OCI-LY1 (cell line): ENCODE results near the gene ZBTB17.

Experiments used
- EZH2 ChIP-seq: fragments of 200-600 bp; sonication (generic), shearing (Covaris generic); IDR thresholded peaks from 2 replicates; pipeline ENCODE4 v1.8.0; 2017; ENCODE audit warnings: borderline replicate concordance, mixed run types, mild to moderate bottlenecking, antibody characterized with exemption, low read length, moderate library complexity, mixed read lengths
- TF ChIP-seq, protein P1 (sequence below): fragments of 200-600 bp; sonication (generic), shearing (Covaris generic); IDR thresholded peaks from 2 replicates; pipeline ENCODE4 v1.5.1; 2017; ENCODE audit warnings: mild to moderate bottlenecking, antibody characterized with exemption, low read length, moderate library complexity, mixed read lengths

DNA sequence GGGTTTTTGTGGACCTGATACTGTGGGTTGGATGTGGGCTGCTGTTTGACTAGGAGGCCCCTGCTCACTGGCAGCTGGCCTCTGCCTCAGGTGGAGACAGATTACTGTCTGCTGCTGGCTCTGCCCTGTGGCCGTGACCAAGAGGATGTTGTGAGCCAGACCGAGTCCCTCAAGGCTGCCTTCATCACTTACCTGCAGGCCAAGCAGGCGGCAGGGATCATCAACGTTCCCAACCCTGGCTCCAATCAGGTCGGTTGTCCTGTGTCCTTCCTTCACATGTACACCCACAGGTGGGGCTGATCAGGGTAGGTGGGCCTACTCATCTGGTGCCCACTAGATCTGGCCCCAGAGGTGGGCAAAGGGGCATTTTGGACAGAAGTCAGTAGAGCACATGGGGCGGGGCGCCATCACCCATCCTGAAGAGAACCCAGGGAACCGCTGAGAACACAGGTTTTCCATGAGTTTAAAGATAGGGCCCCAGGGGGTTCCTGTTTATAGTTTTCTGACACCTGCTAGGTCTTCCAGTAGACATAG is 37.2 kb downstream of the ZBTB17 start:
- TF ChIP-seq, protein P1, sequence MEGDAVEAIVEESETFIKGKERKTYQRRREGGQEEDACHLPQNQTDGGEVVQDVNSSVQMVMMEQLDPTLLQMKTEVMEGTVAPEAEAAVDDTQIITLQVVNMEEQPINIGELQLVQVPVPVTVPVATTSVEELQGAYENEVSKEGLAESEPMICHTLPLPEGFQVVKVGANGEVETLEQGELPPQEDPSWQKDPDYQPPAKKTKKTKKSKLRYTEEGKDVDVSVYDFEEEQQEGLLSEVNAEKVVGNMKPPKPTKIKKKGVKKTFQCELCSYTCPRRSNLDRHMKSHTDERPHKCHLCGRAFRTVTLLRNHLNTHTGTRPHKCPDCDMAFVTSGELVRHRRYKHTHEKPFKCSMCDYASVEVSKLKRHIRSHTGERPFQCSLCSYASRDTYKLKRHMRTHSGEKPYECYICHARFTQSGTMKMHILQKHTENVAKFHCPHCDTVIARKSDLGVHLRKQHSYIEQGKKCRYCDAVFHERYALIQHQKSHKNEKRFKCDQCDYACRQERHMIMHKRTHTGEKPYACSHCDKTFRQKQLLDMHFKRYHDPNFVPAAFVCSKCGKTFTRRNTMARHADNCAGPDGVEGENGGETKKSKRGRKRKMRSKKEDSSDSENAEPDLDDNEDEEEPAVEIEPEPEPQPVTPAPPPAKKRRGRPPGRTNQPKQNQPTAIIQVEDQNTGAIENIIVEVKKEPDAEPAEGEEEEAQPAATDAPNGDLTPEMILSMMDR: no peak
- no peak for TF ChIP-seq EZH2
